OCI-LY3 (cell line): ENCODE data around the gene CDH4.
"Not testable (repeated sequence)": the region's sequence is repeated elsewhere in the genome, so short reads cannot be mapped to it uniquely, and the experiment has no call there.

Source experiments
- CTCF ChIP-seq: fragments of 200-600, 300-600 bp; sonication (generic); IDR thresholded peaks from 2 replicates; pipeline ENCODE4 v1.5.1; 2014; ENCODE audit warnings: antibody characterized with exemption, low read length, low read depth
- EZH2phosphoT487 ChIP-seq: fragments of 200-600 bp; shearing (Covaris generic); IDR thresholded peaks from 2 replicates; pipeline ENCODE4 v1.6.1; 2018; ENCODE audit warnings: antibody characterized with exemption, mixed run types, low read depth

GRCh38 chr20:61406773-61407172 lies 154.7 kb downstream of the CDH4 start:
- not testable (repeated sequence) for TF ChIP-seq CTCF, EZH2phosphoT487
